ENCODE data around the gene PDILT. TPM values are rescaled to one million over a fixed set of nuclear protein-coding genes. Genes with fewer than 3 reads are reported as not detected.
"Not testable (repeated sequence)": the region's sequence is repeated elsewhere in the genome, so short reads cannot be mapped to it uniquely, and the experiment has no call there.

Gene PDILT
- total RNA-seq, 1 donor from 2014 or later, result not detected

- TF ChIP-seq, protein P1, sequence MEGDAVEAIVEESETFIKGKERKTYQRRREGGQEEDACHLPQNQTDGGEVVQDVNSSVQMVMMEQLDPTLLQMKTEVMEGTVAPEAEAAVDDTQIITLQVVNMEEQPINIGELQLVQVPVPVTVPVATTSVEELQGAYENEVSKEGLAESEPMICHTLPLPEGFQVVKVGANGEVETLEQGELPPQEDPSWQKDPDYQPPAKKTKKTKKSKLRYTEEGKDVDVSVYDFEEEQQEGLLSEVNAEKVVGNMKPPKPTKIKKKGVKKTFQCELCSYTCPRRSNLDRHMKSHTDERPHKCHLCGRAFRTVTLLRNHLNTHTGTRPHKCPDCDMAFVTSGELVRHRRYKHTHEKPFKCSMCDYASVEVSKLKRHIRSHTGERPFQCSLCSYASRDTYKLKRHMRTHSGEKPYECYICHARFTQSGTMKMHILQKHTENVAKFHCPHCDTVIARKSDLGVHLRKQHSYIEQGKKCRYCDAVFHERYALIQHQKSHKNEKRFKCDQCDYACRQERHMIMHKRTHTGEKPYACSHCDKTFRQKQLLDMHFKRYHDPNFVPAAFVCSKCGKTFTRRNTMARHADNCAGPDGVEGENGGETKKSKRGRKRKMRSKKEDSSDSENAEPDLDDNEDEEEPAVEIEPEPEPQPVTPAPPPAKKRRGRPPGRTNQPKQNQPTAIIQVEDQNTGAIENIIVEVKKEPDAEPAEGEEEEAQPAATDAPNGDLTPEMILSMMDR (conservative IDR thresholded peaks at IDR 0.05), result no peak
Measured at GRCh38 chr16:20430948-20431347, 26.4 kb upstream of the PDILT start.

GRCh38 chr16:20430480-20430879 is 25.9 kb upstream of the PDILT start:
- not testable (repeated sequence) for H3K4me3 Mint-ChIP-seq; H3K4me1 Mint-ChIP-seq (ENCODE audit: unreplicated experiment); H3K36me3 Mint-ChIP-seq; H3K9me3 Mint-ChIP-seq; H3K27me3 Mint-ChIP-seq; H3K27ac Mint-ChIP-seq; DNase-seq (ENCODE audit: extremely low spot score, unreplicated experiment)

More at GRCh38 chr16:20430948-20431347, 26.4 kb upstream of the PDILT start:
- H3K9me3 Mint-ChIP-seq, result no peaks in the 10 kb centered on the region
- peaks cover 6% of the 10 kb centered on the region for H3K27me3 Mint-ChIP-seq
- no peak for DNase-seq (ENCODE audit: extremely low spot score, unreplicated experiment)
- no peak overlapping the region for H3K27ac Mint-ChIP-seq
- no peaks in the 10 kb centered on the region for H3K36me3 Mint-ChIP-seq
- no peak overlapping the region for H3K4me3 Mint-ChIP-seq
- H3K4me1 Mint-ChIP-seq (ENCODE audit: unreplicated experiment), result no peaks in the 10 kb centered on the region

GRCh38 chr16:20429499-20429898 is 25.0 kb upstream of the PDILT start:
- not testable (repeated sequence) for H3K4me1 Mint-ChIP-seq (ENCODE audit: unreplicated experiment); H3K36me3 Mint-ChIP-seq; H3K27me3 Mint-ChIP-seq; DNase-seq (ENCODE audit: extremely low spot score, unreplicated experiment); H3K27ac Mint-ChIP-seq; H3K4me3 Mint-ChIP-seq; H3K9me3 Mint-ChIP-seq

DNA sequence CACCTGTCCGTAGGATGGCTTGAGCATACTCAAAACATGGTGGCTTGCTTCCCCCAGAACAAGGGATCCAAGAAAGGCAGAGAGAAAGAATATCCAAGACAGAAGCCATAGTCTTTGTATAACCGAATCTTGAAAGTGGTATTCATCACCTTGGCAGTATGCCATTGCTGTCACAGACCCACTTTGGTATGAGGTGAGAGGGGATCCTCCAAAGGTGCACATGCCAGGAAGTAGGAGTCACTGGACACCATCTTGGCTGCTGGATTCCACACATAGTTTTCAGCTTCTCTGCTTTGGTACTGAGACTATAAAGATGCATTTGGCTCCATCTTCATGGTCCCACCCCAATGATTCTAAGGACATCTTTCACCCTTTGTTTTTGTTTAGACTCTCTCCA is 22.9 kb upstream of the PDILT start:
- H3K4me3 Mint-ChIP-seq; H3K4me1 Mint-ChIP-seq (ENCODE audit: unreplicated experiment); H3K27ac Mint-ChIP-seq; H3K27me3 Mint-ChIP-seq; H3K9me3 Mint-ChIP-seq; DNase-seq (ENCODE audit: extremely low spot score, unreplicated experiment); H3K36me3 Mint-ChIP-seq: not testable (repeated sequence)

DNA sequence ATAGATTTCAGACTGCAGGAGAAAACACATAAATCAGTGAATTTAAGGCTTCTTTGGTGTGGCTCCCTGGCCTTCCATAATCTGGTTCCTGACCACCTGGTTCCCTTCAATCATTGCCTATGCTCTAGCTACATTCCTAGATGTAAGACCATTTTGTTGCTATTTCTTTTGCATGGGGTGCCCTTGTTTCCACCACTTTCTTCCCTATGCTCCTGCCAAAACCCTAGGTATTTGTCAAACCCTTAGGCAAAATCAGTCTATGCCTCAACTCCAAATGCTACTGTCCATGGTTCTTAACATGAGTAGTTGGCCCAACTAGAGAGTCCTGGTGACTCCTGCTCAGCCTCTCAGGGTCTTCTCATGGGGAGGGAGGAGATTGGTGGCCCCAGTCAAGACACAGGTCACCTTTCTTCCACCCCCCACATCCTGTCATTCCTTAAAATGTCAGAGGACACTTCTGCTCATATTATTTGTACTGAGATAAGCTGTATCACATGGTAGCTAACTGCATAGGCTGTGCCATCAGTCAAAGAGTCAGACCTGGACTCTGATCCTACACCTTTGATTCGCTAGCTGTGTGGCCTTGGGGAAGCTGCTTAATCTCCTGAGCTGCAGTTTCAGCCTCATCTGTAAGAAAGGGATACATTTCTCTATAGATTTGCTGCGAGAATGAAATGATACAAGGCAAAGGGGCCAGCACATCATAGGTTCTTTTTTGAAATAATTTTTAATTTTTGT is 19.8 kb upstream of the PDILT start:
- Mint-ChIP-seq H3K9me3 (no peaks in the 10 kb centered on the region), H3K4me3 (no peak overlapping the region), H3K27ac (no peak overlapping the region), H3K36me3 (no peaks in the 10 kb centered on the region), H3K4me1 (ENCODE audit: unreplicated experiment) (no peaks in the 10 kb centered on the region), H3K27me3 (no peaks in the 10 kb centered on the region)
- no peak for DNase-seq (ENCODE audit: extremely low spot score, unreplicated experiment)
- TF ChIP-seq, protein P1 (conservative IDR thresholded peaks at IDR 0.05), result no peak

DNA sequence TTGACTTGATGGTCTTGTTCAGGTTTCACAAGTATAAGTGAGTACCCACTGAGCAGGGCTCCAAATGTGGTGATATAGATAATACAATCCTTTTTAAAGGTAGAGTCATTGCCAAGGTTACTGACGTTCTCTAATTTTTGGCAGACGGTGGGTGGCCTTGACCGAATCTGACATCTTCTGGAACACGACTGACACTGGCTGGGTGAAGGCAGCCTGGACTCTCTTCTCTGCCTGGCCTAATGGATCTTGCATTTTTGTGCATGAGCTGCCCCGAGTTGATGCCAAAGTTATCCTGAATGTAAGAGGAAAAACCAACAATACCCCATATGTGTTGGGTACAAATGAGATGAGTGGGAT is 19.2 kb upstream of the PDILT start:
- not testable (repeated sequence) for H3K27ac Mint-ChIP-seq, H3K9me3 Mint-ChIP-seq

GRCh38 chr16:20421748-20422147 is 17.2 kb upstream of the PDILT start:
- H3K4me3 Mint-ChIP-seq; H3K36me3 Mint-ChIP-seq; DNase-seq (ENCODE audit: extremely low spot score, unreplicated experiment); H3K27ac Mint-ChIP-seq; H3K4me1 Mint-ChIP-seq (ENCODE audit: unreplicated experiment); H3K27me3 Mint-ChIP-seq; H3K9me3 Mint-ChIP-seq: not testable (repeated sequence)

More for the DNA sequence above, 19.2 kb upstream of the PDILT start:
- H3K4me1 Mint-ChIP-seq (ENCODE audit: unreplicated experiment); DNase-seq (ENCODE audit: extremely low spot score, unreplicated experiment); H3K27me3 Mint-ChIP-seq; H3K4me3 Mint-ChIP-seq; H3K36me3 Mint-ChIP-seq: not testable (repeated sequence)

DNA sequence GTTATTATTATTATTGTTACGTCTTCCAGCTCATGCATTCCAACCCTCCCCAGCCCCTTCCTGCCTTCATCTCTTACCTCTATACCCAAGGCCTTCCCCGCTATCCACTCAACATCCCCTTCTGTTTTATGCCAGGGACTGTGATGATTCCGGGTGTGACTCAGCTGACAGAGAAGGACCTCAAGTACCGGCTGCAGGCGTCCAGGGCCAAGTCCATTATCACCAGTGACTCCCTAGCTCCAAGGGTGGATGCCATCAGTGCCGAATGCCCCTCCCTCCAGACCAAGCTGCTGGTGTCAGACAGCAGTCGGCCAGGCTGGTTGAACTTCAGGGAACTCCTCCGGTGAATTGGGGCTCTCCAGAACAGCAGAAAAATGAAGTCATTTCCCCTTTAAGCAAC is 14.6 kb upstream of the PDILT start:
- H3K4me1 Mint-ChIP-seq (ENCODE audit: unreplicated experiment); H3K27ac Mint-ChIP-seq; DNase-seq (ENCODE audit: extremely low spot score, unreplicated experiment); H3K4me3 Mint-ChIP-seq; H3K36me3 Mint-ChIP-seq; H3K9me3 Mint-ChIP-seq: not testable (repeated sequence)
- peaks cover 12% of the 10 kb centered on the region for H3K27me3 Mint-ChIP-seq

DNA sequence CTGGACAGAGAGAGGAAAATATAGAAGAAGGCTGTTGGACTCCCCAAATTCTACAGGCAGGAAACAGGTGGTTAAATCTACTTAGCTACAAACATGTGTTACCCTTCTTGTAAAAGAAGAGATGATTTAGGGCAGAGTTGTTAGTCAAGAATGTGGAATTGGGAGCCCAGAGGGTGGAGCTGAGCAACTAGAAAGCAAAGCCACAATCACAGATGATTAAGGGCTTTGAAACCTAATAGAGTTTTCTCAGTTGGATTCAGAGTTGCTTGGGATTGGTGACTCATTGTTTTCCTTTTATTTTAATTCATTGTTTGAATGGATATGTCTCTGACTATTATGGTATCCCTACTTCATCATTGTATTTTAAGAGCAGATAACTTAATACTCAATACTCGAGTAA is 11.0 kb upstream of the PDILT start:
- TF ChIP-seq, protein P1 (conservative IDR thresholded peaks at IDR 0.05), result no peak
- no peaks in the 10 kb centered on the region for H3K9me3 Mint-ChIP-seq
- no peak for DNase-seq (ENCODE audit: extremely low spot score, unreplicated experiment)
- peaks cover 12% of the 10 kb centered on the region for H3K27me3 Mint-ChIP-seq
- no peaks in the 10 kb centered on the region for H3K4me1 Mint-ChIP-seq (ENCODE audit: unreplicated experiment)
- no peak overlapping the region for H3K27ac Mint-ChIP-seq
- no peak overlapping the region for H3K4me3 Mint-ChIP-seq
- no peaks in the 10 kb centered on the region for H3K36me3 Mint-ChIP-seq

Measured in type B pancreatic cell (in vitro differentiated cells).